PC-3 (cell line): ENCODE data around the gene EIF3F. TPM values are rescaled to one million over a fixed set of nuclear protein-coding genes. Genes with fewer than 3 reads are reported as not detected.

Experiments used
- ATAC-seq: fragments of 200-7000 bp; cut with Tn5 transposase; 2 replicates; pipeline ENCODE4 v1.9.1; 2020; ENCODE audit warnings: mild to moderate bottlenecking, moderate library complexity
- BruUV-seq: library from RNA; stranded (reverse); fragments of 400-500 nt; replicated peaks from 2 replicates; lab custom pipeline; 2021; lab: Mats Ljungman, UMichigan
- CTCF ChIA-PET: fragments of 300-600 bp; sonication (Branson Sonifier 250); formaldehyde crosslinking; loops from one replicate; lab custom pipeline; 2022; ENCODE audit warnings: antibody characterized with exemption; lab: Charles Lee
- POLR2A ChIA-PET: fragments of 300-600 bp; sonication (Branson Sonifier 250); formaldehyde crosslinking; loops from one replicate; lab custom pipeline; 2022; ENCODE audit warnings: antibody characterized with exemption; ENCODE audit not compliant: unreplicated experiment; lab: Charles Lee
- DNase-seq: peaks from one replicate; pipeline ENCODE4 v3.0.0-alpha.2; 2015
- H2AFZ ChIP-seq: fragments of 300-600 bp; sonication (generic); 2 replicates; pipeline ENCODE4 v1.6.0; 2016; ENCODE audit warnings: antibody characterized with exemption, low read length
- H3F3A ChIP-seq: fragments of 300-600 bp; sonication (generic); one replicate; pipeline ENCODE4 v1.6.0; 2017; ENCODE audit warnings: antibody characterized with exemption, low read length, control low read depth, mild to moderate bottlenecking; ENCODE audit not compliant: unreplicated experiment
- H3K27ac ChIP-seq: fragments of 300-600 bp; sonication (generic); 2 replicates; pipeline ENCODE4 v1.5.1; 2016; ENCODE audit warnings: mild to moderate bottlenecking, low read length
- H3K27me3 ChIP-seq: fragments of 300-600 bp; sonication (generic); 2 replicates; pipeline ENCODE4 v1.6.1; 2016; ENCODE audit warnings: low read length, mixed read lengths
- H3K36me3 ChIP-seq: fragments of 300-600 bp; sonication (generic); 2 replicates; pipeline ENCODE4 v1.6.1; 2016; ENCODE audit warnings: low read depth, mixed run types, low read length, mixed read lengths
- H3K4me1 ChIP-seq: fragments of 300-600 bp; sonication (generic); 2 replicates; pipeline ENCODE4 v1.5.1; 2016; ENCODE audit warnings: low read length; ENCODE audit not compliant: insufficient read depth
- H3K4me2 ChIP-seq: fragments of 300-600 bp; sonication (generic); 2 replicates; pipeline ENCODE4 v1.6.0; 2016; ENCODE audit warnings: low read length
- H3K4me3 ChIP-seq: fragments of 300-600 bp; sonication (generic); 2 replicates; pipeline ENCODE4 v1.5.1; 2016; ENCODE audit warnings: mild to moderate bottlenecking, low read length, mixed read lengths
- H3K79me2 ChIP-seq: fragments of 300-600 bp; sonication (generic); 2 replicates; pipeline ENCODE4 v1.6.1; 2017; ENCODE audit warnings: low read length, mixed read lengths
- H3K9ac ChIP-seq: fragments of 300-600 bp; sonication (generic); 2 replicates; pipeline ENCODE4 v1.6.0; 2016; ENCODE audit warnings: mild to moderate bottlenecking, low read length
- H3K9me2 ChIP-seq: fragments of 300-600 bp; sonication (generic); replicated peaks from 2 replicates; pipeline ENCODE4 v1.6.1; 2016; ENCODE audit warnings: mixed run types, low read length, mixed read lengths
- H3K9me3 ChIP-seq: fragments of 300-600 bp; sonication (generic); 2 replicates; pipeline ENCODE4 v1.6.1; 2016; ENCODE audit warnings: low read length, mixed read lengths
- H4K20me1 ChIP-seq: fragments of 300-600 bp; sonication (generic); 2 replicates; pipeline ENCODE4 v1.6.1; 2016; ENCODE audit warnings: low read length, mixed read lengths
- CTCF ChIP-seq: fragments of 300-600 bp; sonication (generic); conservative IDR thresholded peaks from 2 replicates; pipeline ENCODE4 v1.5.1; 2017; ENCODE audit warnings: antibody characterized with exemption, low read depth, mild to moderate bottlenecking, low read length
- EZH2 ChIP-seq: fragments of 300-600 bp; sonication (generic); IDR thresholded peaks from one replicate; pipeline ENCODE4 v1.6.1; 2017; ENCODE audit warnings: antibody characterized with exemption, mild to moderate bottlenecking, low read length; ENCODE audit not compliant: unreplicated experiment
- EZH2phosphoT487 ChIP-seq: fragments of 300-600 bp; sonication (generic); IDR thresholded peaks from 2 replicates; pipeline ENCODE4 v1.6.1; 2018; ENCODE audit warnings: mild to moderate bottlenecking, antibody characterized with exemption, low read length, borderline replicate concordance
- intact Hi-C: fragments of 100-400 bp; cut with micrococcal nuclease; formaldehyde crosslinking; loops from 2 replicates; pipeline ENCODE4 v1.9.0; 2023
- total RNA-seq: library from RNA; depleted of rRNA; stranded (reverse); fragments of >200 nt; gene quantifications from 2 replicates; pipeline ENCODE4 v1.2.3, GENCODE V29; 2014

The EIF3F gene
- total RNA-seq, 1 experiment from 2014 or later = 227 TPM

GRCh38 chr11:7964873-7965272, 22.3 kb upstream of the EIF3F start:
- Histone ChIP-seq H4K20me1 (no peaks in the 10 kb centered on the region), H3K9me2 (no peaks in the 10 kb centered on the region), H2AFZ (0 out of 2 replicates have a peak overlapping the region, but pooled peaks have one; percentile 11), H3K4me3 (no peak overlapping the region), H3K9ac (peak overlapping the region; percentile 54), H3K79me2 (no peaks in the 10 kb centered on the region), H3K4me2 (peak overlapping the region; percentile 68), H3K27ac (peak overlapping the region; percentile 88), H3K36me3 (no peaks in the 10 kb centered on the region), H3K27me3 (no peaks in the 10 kb centered on the region), H3F3A (peaks cover 5% of the 10 kb centered on the region), H3K4me1 (peaks cover 38% of the 10 kb centered on the region), H3K9me3 (no peaks in the 10 kb centered on the region)
- POLR2A ChIA-PET = no interaction called here
- ATAC-seq (peak; percentile 67), DNase-seq (peak; percentile 70)
- TF ChIP-seq EZH2 (no peak), CTCF (no peak), EZH2phosphoT487 (no peak)
- BruUV-seq = TSS peak; percentile 86
- CTCF ChIA-PET = interaction anchor here (0.8 to 1.0 kb wide), 2 partner anchors 22 to 60 kb away, joined by 3 to 5 read pairs; partner anchors contain the start of gene EIF3F
- intact Hi-C loops = no loop called here

- no peak for TF ChIP-seq EZH2
- no peak for TF ChIP-seq EZH2phosphoT487
- no peak for TF ChIP-seq CTCF
- ChIA-PET POLR2A (no interaction called here), CTCF (interaction anchor here (0.8 to 1.0 kb wide), 2 partner anchors 22 to 60 kb away, joined by 3 to 5 read pairs; partner anchors contain the start of gene EIF3F)
- Histone ChIP-seq H3K27me3 (no peaks in the 10 kb centered on the region), H4K20me1 (no peaks in the 10 kb centered on the region), H3K9ac (peak within 1 kb of the TSS; percentile 54), H3K4me3 (no peak within 1 kb of the TSS), H3K36me3 (no peaks in the 10 kb centered on the region), H3K79me2 (no peaks in the 10 kb centered on the region), H3K27ac (peak within 1 kb of the TSS; percentile 88), H3K9me3 (no peaks in the 10 kb centered on the region), H2AFZ (peak within 1 kb of the TSS; percentile 11; the same call in 1 of the 2 replicates), H3K9me2 (no peaks in the 10 kb centered on the region), H3F3A (peaks cover 5% of the 10 kb centered on the region), H3K4me1 (peaks cover 38% of the 10 kb centered on the region), H3K4me2 (peak within 1 kb of the TSS; percentile 68)
- BruUV-seq = no TSS peak
- intact Hi-C loops = no loop called here
- ATAC-seq = peak; percentile 77
- peak; percentile 85 for DNase-seq
These were observed 21.8 kb upstream of the EIF3F start, which contains the start of gene NLRP10 for GRCh38 chr11:7965386-7965785. NLRP10 (minus strand) TSS chr11:7965447; CDS start chr11:7963495, 1,952 bp downstream.

GRCh38 chr11:7967097-7967496, 20.0 kb upstream of the EIF3F start:
- Histone ChIP-seq H3K9me3 (0 out of 2 replicates have a peak, but pooled peaks cover 3% of the 10 kb centered on the region), H3K36me3 (no peaks in the 10 kb centered on the region), H3K9ac (no peak overlapping the region), H4K20me1 (no peaks in the 10 kb centered on the region), H3F3A (peaks cover 5% of the 10 kb centered on the region), H3K9me2 (no peaks in the 10 kb centered on the region), H3K27ac (0 out of 2 replicates have a peak overlapping the region, but pooled peaks have one; percentile 8), H3K27me3 (no peaks in the 10 kb centered on the region), H3K79me2 (no peaks in the 10 kb centered on the region), H3K4me3 (no peak overlapping the region), H3K4me2 (no peak overlapping the region), H2AFZ (no peak overlapping the region), H3K4me1 (peaks cover 39% of the 10 kb centered on the region)
- BruUV-seq = no TSS peak
- POLR2A ChIA-PET = no interaction called here
- intact Hi-C loops = no loop called here
- CTCF ChIA-PET = no interaction called here
- peak; percentile 63 for DNase-seq
- no peak for ATAC-seq
- TF ChIP-seq CTCF = no peak
- no peak for TF ChIP-seq EZH2phosphoT487
- TF ChIP-seq EZH2 = no peak
